HEK293 (cell line): ENCODE results near the gene CTNNB1.

Source experiments
- CTCF ChIA-PET: fragments of 350-600 bp; formaldehyde crosslinking; extraction: SDS; loops from one replicate; lab custom pipeline; 2021; ENCODE audit warnings: antibody characterized with exemption; lab: Yijun Ruan, JAX
- POLR2A ChIA-PET: fragments of 300-600 bp; formaldehyde crosslinking; extraction: SDS; loops from one replicate; lab custom pipeline; 2020; ENCODE audit warnings: antibody characterized with exemption, inconsistent platforms; lab: Yijun Ruan, JAX
- H3K27ac ChIP-seq: fragments of 200-500 bp; sonication (Bioruptor generic); 2 replicates; pipeline ENCODE4 v1.5.1; 2014; ENCODE audit warnings: low read depth, low read length, control low read depth, inconsistent platforms; ENCODE audit errors: extremely low read depth
- H3K36me3 ChIP-seq, 2 experiments: fragments of 200-500 bp in 1 of 2; sonication (Bioruptor generic) in 1 of 2; 1 replicate in 1 of 2; 2 replicates in 1 of 2; pipeline ENCODE4 v1.5.1; 2014 to 2017; ENCODE audit warnings: inconsistent platforms in 2 of 2, low read length in 2 of 2; ENCODE audit not compliant: control insufficient read depth in 2 of 2, insufficient read depth in 1 of 2
- H3K4me1 ChIP-seq: fragments of 200-500 bp; sonication (Bioruptor generic); 2 replicates; pipeline ENCODE4 v1.5.1; 2014; ENCODE audit warnings: mild to moderate bottlenecking, low read length, inconsistent platforms; ENCODE audit not compliant: control insufficient read depth, insufficient read depth
- H3K4me3 ChIP-seq: 2 replicates; pipeline ENCODE4 v1.5.1; 2011; ENCODE audit warnings: low read depth, mild to moderate bottlenecking, control low read depth, low read length, moderate library complexity
- H3K9me3 ChIP-seq: fragments of 200-500 bp; sonication (Bioruptor generic); 2 replicates; pipeline ENCODE4 v1.5.1; 2014; ENCODE audit warnings: low read depth, low read length, inconsistent platforms; ENCODE audit not compliant: control insufficient read depth, insufficient read depth
- GLI2 ChIP-seq: fragments of 450-650 bp; formaldehyde crosslinking; IDR thresholded peaks from 2 replicates; pipeline ENCODE4; 2017; ENCODE audit warnings: missing biosample characterization, missing genetic modification characterization, low read depth, borderline replicate concordance
- HOXD13 ChIP-seq: sonication (generic); formaldehyde crosslinking; IDR thresholded peaks from 2 replicates; pipeline ENCODE4 v1.8.0; 2022; ENCODE audit warnings: missing genetic modification reagents, borderline replicate concordance
- KLF16 ChIP-seq: fragments of 450-650 bp; formaldehyde crosslinking; IDR thresholded peaks from 2 replicates; pipeline ENCODE4 v1.5.1; 2017; ENCODE audit warnings: missing biosample characterization, missing genetic modification characterization
- RBAK ChIP-seq: fragments of 450-650 bp; formaldehyde crosslinking; IDR thresholded peaks from 2 replicates; pipeline ENCODE4 v1.5.1; 2016; ENCODE audit warnings: missing biosample characterization, missing genetic modification characterization
- SCRT1 ChIP-seq: fragments of 450-650 bp; formaldehyde crosslinking; IDR thresholded peaks from 2 replicates; pipeline ENCODE4 v1.5.1; 2016; ENCODE audit warnings: missing biosample characterization, missing genetic modification characterization, borderline replicate concordance
- SP2 ChIP-seq: fragments of 450-650 bp; formaldehyde crosslinking; IDR thresholded peaks from 2 replicates; pipeline ENCODE4 v1.5.1; 2016; ENCODE audit warnings: missing biosample characterization, missing genetic modification characterization
- SP7 ChIP-seq: fragments of 450-650 bp; formaldehyde crosslinking; IDR thresholded peaks from 2 replicates; pipeline ENCODE4 v1.5.1; 2016; ENCODE audit warnings: missing biosample characterization, missing genetic modification characterization
- ZBTB11 ChIP-seq: fragments of 450-650 bp; formaldehyde crosslinking; conservative IDR thresholded peaks from 2 replicates; pipeline ENCODE4 v1.5.1; 2016; ENCODE audit warnings: low read depth, missing biosample characterization, missing genetic modification characterization
- ZFP3 ChIP-seq: fragments of 450-650 bp; formaldehyde crosslinking; IDR thresholded peaks from 2 replicates; pipeline ENCODE4 v1.5.1; 2016; ENCODE audit warnings: low read depth, missing biosample characterization, missing genetic modification characterization
- ZIC2 ChIP-seq: fragments of 450-650 bp; formaldehyde crosslinking; IDR thresholded peaks from 2 replicates; pipeline ENCODE4 v1.5.1; 2016; ENCODE audit warnings: missing biosample characterization, missing genetic modification characterization
- ZNF19 ChIP-seq: fragments of 450-650 bp; formaldehyde crosslinking; IDR thresholded peaks from 2 replicates; pipeline ENCODE4; 2016; ENCODE audit warnings: missing biosample characterization, missing genetic modification characterization, low read depth
- ZNF354C ChIP-seq: fragments of 450-650 bp; formaldehyde crosslinking; IDR thresholded peaks from 2 replicates; pipeline ENCODE4 v1.5.1; 2016; ENCODE audit warnings: missing biosample characterization, missing genetic modification characterization, low read depth, borderline replicate concordance
- ZNF398 ChIP-seq: fragments of 450-650 bp; formaldehyde crosslinking; IDR thresholded peaks from 2 replicates; pipeline ENCODE4 v1.5.1; 2017; ENCODE audit warnings: missing biosample characterization, missing genetic modification characterization
- ZNF404 ChIP-seq: fragments of 450-650 bp; formaldehyde crosslinking; IDR thresholded peaks from 2 replicates; pipeline ENCODE4 v1.5.1; 2017; ENCODE audit warnings: missing biosample characterization, missing genetic modification characterization
- ZNF626 ChIP-seq: fragments of 450-650 bp; sonication (Bioruptor Pico); formaldehyde crosslinking; IDR thresholded peaks from 2 replicates; pipeline ENCODE4 v1.5.1; 2018; ENCODE audit warnings: missing biosample characterization, missing genetic modification characterization, inconsistent platforms
- ZNF776 ChIP-seq: fragments of 450-650 bp; formaldehyde crosslinking; IDR thresholded peaks from 2 replicates; pipeline ENCODE4 v1.5.0; 2017; ENCODE audit warnings: missing biosample characterization, missing genetic modification characterization, borderline replicate concordance
- ZSCAN23 ChIP-seq: fragments of 450-650 bp; formaldehyde crosslinking; IDR thresholded peaks from 2 replicates; pipeline ENCODE4 v1.5.1; 2016; ENCODE audit warnings: missing biosample characterization, missing genetic modification characterization
- TF ChIP-seq, protein P1 (sequence below): fragments of 450-650 bp; formaldehyde crosslinking; IDR thresholded peaks from 2 replicates; pipeline ENCODE4 v1.5.1; 2016; ENCODE audit warnings: missing biosample characterization, missing genetic modification characterization

Gene CTNNB1

DNA sequence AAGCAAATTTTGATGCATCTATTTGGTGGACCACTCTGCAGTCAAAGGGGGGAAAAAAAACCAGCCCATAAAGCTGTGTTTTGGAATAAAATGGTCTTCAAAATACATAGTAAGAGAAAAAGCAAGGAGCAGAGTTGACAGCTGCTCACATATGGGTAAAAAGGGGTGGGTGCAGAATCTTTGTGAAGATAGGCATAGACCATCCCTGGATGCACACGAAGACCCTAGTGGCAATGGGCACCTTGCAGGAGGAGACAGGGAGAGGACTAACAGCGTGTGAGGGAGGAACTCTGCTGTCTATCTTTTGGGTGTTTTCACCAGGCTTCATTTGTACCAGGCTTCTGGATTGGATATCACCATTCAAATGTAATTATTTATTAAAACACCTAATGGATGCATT lies 43.9 kb downstream of the CTNNB1 start:
- Histone ChIP-seq H3K9me3 (no peaks in the 10 kb centered on the region), H3K4me3 (no peak overlapping the region), H3K27ac (no peak overlapping the region), H3K36me3 (peaks cover 2 to 46% of the 10 kb centered on the region in 2 experiments; a peak in 1 of 3 replicates), H3K4me1 (no peaks in the 10 kb centered on the region)
- POLR2A ChIA-PET = no interaction called here
- TF ChIP-seq SP2 (tag by site-specific recombination) = no peak
- no peak for TF ChIP-seq ZNF398 (tag by site-specific recombination)
- TF ChIP-seq, protein P1, sequence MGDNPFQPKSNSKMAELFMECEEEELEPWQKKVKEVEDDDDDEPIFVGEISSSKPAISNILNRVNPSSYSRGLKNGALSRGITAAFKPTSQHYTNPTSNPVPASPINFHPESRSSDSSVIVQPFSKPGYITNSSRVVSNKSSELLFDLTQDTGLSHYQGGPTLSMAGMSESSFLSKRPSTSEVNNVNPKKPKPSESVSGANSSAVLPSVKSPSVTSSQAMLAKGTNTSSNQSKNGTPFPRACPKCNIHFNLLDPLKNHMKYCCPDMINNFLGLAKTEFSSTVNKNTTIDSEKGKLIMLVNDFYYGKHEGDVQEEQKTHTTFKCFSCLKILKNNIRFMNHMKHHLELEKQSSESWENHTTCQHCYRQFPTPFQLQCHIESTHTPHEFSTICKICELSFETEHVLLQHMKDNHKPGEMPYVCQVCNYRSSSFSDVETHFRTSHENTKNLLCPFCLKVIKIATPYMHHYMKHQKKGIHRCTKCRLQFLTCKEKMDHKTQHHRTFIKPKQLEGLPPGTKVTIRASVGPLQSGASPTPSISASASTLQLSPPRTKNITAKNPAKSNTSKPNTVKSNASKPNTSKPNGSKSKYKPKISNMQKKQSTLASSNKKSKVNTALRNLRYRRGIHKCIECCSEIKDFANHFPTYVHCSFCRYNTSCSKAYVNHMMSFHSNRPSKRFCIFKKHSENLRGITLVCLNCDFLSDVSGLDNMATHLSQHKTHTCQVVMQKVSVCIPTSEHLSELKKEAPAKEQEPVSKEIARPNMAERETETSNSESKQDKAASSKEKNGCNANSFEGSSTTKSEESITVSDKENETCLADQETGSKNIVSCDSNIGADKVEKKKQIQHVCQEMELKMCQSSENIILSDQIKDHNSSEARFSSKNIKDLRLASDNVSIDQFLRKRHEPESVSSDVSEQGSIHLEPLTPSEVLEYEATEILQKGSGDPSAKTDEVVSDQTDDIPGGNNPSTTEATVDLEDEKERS (tag by site-specific recombination) = no peak
- no peak for TF ChIP-seq ZNF626 (tag by site-specific recombination)
- no peak for TF ChIP-seq ZNF354C (tag by site-specific recombination)
- TF ChIP-seq ZSCAN23 (tag by site-specific recombination) = no peak
- TF ChIP-seq SP7 (tag by site-specific recombination) = no peak
- no peak for TF ChIP-seq ZNF776
- no peak for TF ChIP-seq ZFP3 (tag by site-specific recombination)
- TF ChIP-seq ZNF19 (tag by site-specific recombination) = no peak
- TF ChIP-seq SCRT1 = no peak
- no peak for TF ChIP-seq ZNF404 (tag by site-specific recombination)
- no peak for TF ChIP-seq ZBTB11 (tag by site-specific recombination)
- no peak for TF ChIP-seq HOXD13 (CRISPR knock-in tag)
- no peak for TF ChIP-seq GLI2 (tag by site-specific recombination)
- TF ChIP-seq RBAK (tag by site-specific recombination) = no peak
- CTCF ChIA-PET = no interaction called here

GRCh38 chr3:41244620-41245336 lies 45.5 kb downstream of the CTNNB1 start:
- Histone ChIP-seq H3K9me3 (no peaks in the 10 kb centered on the region), H3K4me1 (no peaks in the 10 kb centered on the region), H3K4me3 (no peak overlapping the region), H3K27ac (no peak overlapping the region)
- CTCF ChIA-PET = no interaction called here
- POLR2A ChIA-PET = no interaction called here
- TF ChIP-seq KLF16 (no peak), ZIC2 (tag by site-specific recombination) (peak; percentile 53)
- TF ChIP-seq, all 188 proteins: peak for 1
- peaks cover 0 to 30% of the 10 kb centered on the region in 2 experiments; a peak in 1 of 3 replicates for H3K36me3 ChIP-seq
